Trophoblast cell (in vitro differentiated cells and primary cell): Measurements from ENCODE around the gene EPM2A.

Experiments used
- DNase-seq, 2 donors: peaks; one replicate each; pipeline ENCODE4 v3.0.0-alpha.2; 2016
- H2AFZ ChIP-seq: 2 replicates; pipeline ENCODE4 v1.6.1; 2013; ENCODE audit warnings: low read length, moderate library complexity, mild to moderate bottlenecking; ENCODE audit not compliant: insufficient read depth, poor library complexity
- H2AK5ac ChIP-seq: 2 replicates; pipeline ENCODE4 v1.6.1; 2013; ENCODE audit warnings: mild to moderate bottlenecking, low read length
- H2BK120ac ChIP-seq: 2 replicates; pipeline ENCODE4 v1.6.1; 2013; ENCODE audit warnings: low read length, mild to moderate bottlenecking, moderate library complexity; ENCODE audit not compliant: insufficient read depth, poor library complexity
- H2BK12ac ChIP-seq: 2 replicates; pipeline ENCODE4 v1.6.1; 2013; ENCODE audit warnings: mild to moderate bottlenecking, low read length, moderate library complexity
- H2BK5ac ChIP-seq: 2 replicates; pipeline ENCODE4 v1.6.1; 2013; ENCODE audit warnings: low read length, low read depth, moderate library complexity, mild to moderate bottlenecking; ENCODE audit not compliant: poor library complexity
- H3K14ac ChIP-seq: 2 replicates; pipeline ENCODE4 v1.6.1; 2013; ENCODE audit warnings: mild to moderate bottlenecking, low read length
- H3K18ac ChIP-seq: 2 replicates; pipeline ENCODE4 v1.6.1; 2013; ENCODE audit warnings: mild to moderate bottlenecking, low read length
- H3K23ac ChIP-seq: 2 replicates; pipeline ENCODE4 v1.6.1; 2013; ENCODE audit warnings: low read length
- H3K27ac ChIP-seq: 2 replicates; pipeline ENCODE4 v1.5.1; 2013; ENCODE audit warnings: low read depth, mild to moderate bottlenecking, inconsistent platforms, low read length, moderate library complexity
- H3K27me3 ChIP-seq: 2 replicates; pipeline ENCODE4 v1.6.1; 2013; ENCODE audit warnings: inconsistent platforms, mild to moderate bottlenecking, low read length, moderate library complexity; ENCODE audit not compliant: insufficient read depth
- H3K36me3 ChIP-seq, 2 experiments: 1 replicate in 1 of 2; 2 replicates in 1 of 2; pipeline ENCODE4 v1.6.1; 2013; ENCODE audit warnings: low read length in 2 of 2, mild to moderate bottlenecking in 2 of 2, moderate library complexity in 1 of 2; ENCODE audit not compliant: insufficient read depth in 2 of 2, control insufficient read depth in 1 of 2
- H3K4ac ChIP-seq: 2 replicates; pipeline ENCODE4 v1.6.1; 2013; ENCODE audit warnings: low read depth, mild to moderate bottlenecking, low read length, moderate library complexity
- H3K4me1 ChIP-seq, 2 experiments: 1 replicate in 1 of 2; 2 replicates in 1 of 2; pipeline ENCODE4 v1.6.1; 2013; ENCODE audit warnings: low read length in 2 of 2, mild to moderate bottlenecking in 2 of 2, moderate library complexity in 1 of 2; ENCODE audit not compliant: insufficient read depth in 2 of 2, control insufficient read depth in 1 of 2
- H3K4me2 ChIP-seq: 2 replicates; pipeline ENCODE4 v1.6.1; 2013; ENCODE audit warnings: inconsistent platforms, mild to moderate bottlenecking, low read length, moderate library complexity
- H3K4me3 ChIP-seq: 2 replicates; pipeline ENCODE4 v1.5.1; 2013; ENCODE audit warnings: mild to moderate bottlenecking, low read depth, low read length, inconsistent platforms
- H3K79me1 ChIP-seq: one replicate; pipeline ENCODE4 v1.6.1; 2013; ENCODE audit warnings: low read length
- H3K79me2 ChIP-seq: 2 replicates; pipeline ENCODE4 v1.6.1; 2013; ENCODE audit warnings: low read length, mild to moderate bottlenecking; ENCODE audit not compliant: control insufficient read depth, insufficient read depth, poor library complexity
- H3K9ac ChIP-seq: 2 replicates; pipeline ENCODE4 v1.6.1; 2013; ENCODE audit warnings: mild to moderate bottlenecking, low read length
- H3K9me3 ChIP-seq: 2 replicates; pipeline ENCODE4 v1.6.1; 2013; ENCODE audit warnings: low read depth, mild to moderate bottlenecking, control low read depth, inconsistent platforms, low read length; ENCODE audit not compliant: insufficient read depth
- H4K12ac ChIP-seq: 2 replicates; pipeline ENCODE4 v1.6.1; 2013; ENCODE audit warnings: low read depth, mild to moderate bottlenecking, low read length, moderate library complexity
- H4K8ac ChIP-seq: 2 replicates; pipeline ENCODE4 v1.6.1; 2013; ENCODE audit warnings: low read depth, mild to moderate bottlenecking, low read length, moderate library complexity
- H4K91ac ChIP-seq: one replicate; pipeline ENCODE4 v1.6.1; 2013; ENCODE audit warnings: low read depth, mild to moderate bottlenecking, low read length, moderate library complexity
- WGBS: extraction: QIAGEN DNeasy Blood & Tissue Kit; methylation state at CpG from one replicate; pipeline ENCODE4 v1.1.7; 2013; ENCODE audit warnings: missing lambda C conversion rate; ENCODE audit not compliant: insufficient read length, insufficient coverage; ENCODE audit errors: extremely low coverage; 5-methylcytosine and 5-hydroxymethylcytosine counted together

The EPM2A gene

DNA sequence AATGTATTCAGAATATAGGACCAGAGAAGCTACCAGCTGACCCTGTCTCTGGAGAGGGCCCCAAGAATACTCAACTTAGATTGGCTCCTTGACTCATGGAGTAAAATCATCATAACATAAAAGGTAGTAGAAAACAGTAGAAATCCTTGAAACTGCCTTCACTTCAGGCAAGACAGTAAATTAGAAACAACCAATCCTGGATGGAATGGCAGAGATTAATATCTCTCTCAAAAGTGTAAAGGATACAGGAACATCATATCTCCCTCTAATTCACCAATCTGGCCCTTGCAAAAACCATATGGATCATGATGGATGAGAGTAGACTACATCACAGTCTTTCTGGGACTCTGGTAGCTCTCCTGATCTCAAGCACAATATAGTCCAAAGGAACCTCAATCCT is 20.4 kb upstream of the EPM2A start:
- no peak overlapping the region for H3K14ac ChIP-seq
- no peaks in the 10 kb centered on the region for H3K79me1 ChIP-seq

GRCh38 chr6:145752638-145753037 is 17.3 kb upstream of the EPM2A start:
- no peak for DNase-seq
- no peaks in the 10 kb centered on the region for H3K36me3 ChIP-seq
- no peak overlapping the region for H3K23ac ChIP-seq
- H3K79me1 ChIP-seq: no peaks in the 10 kb centered on the region
- H3K4me2 ChIP-seq: no peak overlapping the region
- H3K9me3 ChIP-seq: no peaks in the 10 kb centered on the region
- H2BK120ac ChIP-seq: no peak overlapping the region
- no peak overlapping the region for H4K8ac ChIP-seq
- no peaks in the 10 kb centered on the region for H3K79me2 ChIP-seq
- no peaks in the 10 kb centered on the region for H3K4me1 ChIP-seq
- H2AK5ac ChIP-seq: no peak overlapping the region
- H3K9ac ChIP-seq: no peak overlapping the region
- H3K27me3 ChIP-seq: no peaks in the 10 kb centered on the region
- H2BK12ac ChIP-seq: no peak overlapping the region
- no peak overlapping the region for H4K12ac ChIP-seq
- H3K27ac ChIP-seq: no peak overlapping the region
- no CpG with 5 or more reads among the region's 2 CpGs for WGBS
- no peak overlapping the region for H3K4me3 ChIP-seq
- H3K4ac ChIP-seq: no peak overlapping the region
- no peak overlapping the region for H2AFZ ChIP-seq
- no peak overlapping the region for H3K14ac ChIP-seq
- no peak overlapping the region for H4K91ac ChIP-seq
- H3K18ac ChIP-seq: no peak overlapping the region
- H2BK5ac ChIP-seq: no peak overlapping the region

More for the DNA sequence above, 20.4 kb upstream of the EPM2A start:
- Histone ChIP-seq H2BK120ac (no peak overlapping the region), H2BK12ac (no peak overlapping the region), H2AK5ac (no peak overlapping the region), H3K4ac (no peak overlapping the region), H3K9ac (no peak overlapping the region), H3K79me2 (no peaks in the 10 kb centered on the region), H3K23ac (no peak overlapping the region), H4K8ac (no peak overlapping the region), H4K91ac (no peak overlapping the region), H3K4me1 (no peaks in the 10 kb centered on the region), H2AFZ (no peak overlapping the region), H3K4me2 (no peak overlapping the region), H4K12ac (no peak overlapping the region), H2BK5ac (no peak overlapping the region), H3K36me3 (no peaks in the 10 kb centered on the region), H3K9me3 (no peaks in the 10 kb centered on the region), H3K27me3 (no peaks in the 10 kb centered on the region), H3K18ac (no peak overlapping the region), H3K4me3 (no peak overlapping the region), H3K27ac (no peak overlapping the region)
- no peak for DNase-seq

DNA sequence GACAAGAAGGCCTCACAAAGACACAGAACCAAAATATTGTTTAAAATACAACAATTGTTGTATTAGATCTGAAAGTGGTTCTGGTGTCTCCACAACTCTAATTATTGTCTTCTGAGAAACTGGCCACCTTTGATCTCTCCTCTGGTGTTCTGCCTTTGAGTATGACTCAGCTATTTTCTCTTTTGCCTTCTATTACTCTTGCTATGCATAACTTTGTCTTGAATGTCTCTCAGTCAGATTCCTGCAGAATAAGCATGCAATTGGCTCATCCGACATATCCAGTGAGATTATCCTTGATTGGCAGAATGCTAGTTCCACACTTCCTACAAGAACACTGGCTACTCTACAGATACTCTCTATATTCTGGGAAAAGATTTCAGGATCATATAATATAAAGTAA is 14.3 kb upstream of the EPM2A start:
- H3K36me3 ChIP-seq: no peaks in the 10 kb centered on the region
- H2BK120ac ChIP-seq: no peak overlapping the region
- H4K12ac ChIP-seq: no peak overlapping the region
- H3K4me3 ChIP-seq: no peak overlapping the region
- no peak overlapping the region for H2BK5ac ChIP-seq
- no peak overlapping the region for H2AK5ac ChIP-seq
- H3K4me1 ChIP-seq: no peaks in the 10 kb centered on the region
- H2BK12ac ChIP-seq: no peak overlapping the region
- no peak overlapping the region for H3K4ac ChIP-seq
- no peak overlapping the region for H2AFZ ChIP-seq
- no peak overlapping the region for H4K91ac ChIP-seq
- H3K9me3 ChIP-seq: no peaks in the 10 kb centered on the region
- no peaks in the 10 kb centered on the region for H3K27me3 ChIP-seq
- no CpG with 5 or more reads among the region's 1 CpG for WGBS
- H4K8ac ChIP-seq: no peak overlapping the region
- H3K14ac ChIP-seq: no peak overlapping the region
- H3K18ac ChIP-seq: no peak overlapping the region
- H3K4me2 ChIP-seq: no peak overlapping the region
- no peaks in the 10 kb centered on the region for H3K79me2 ChIP-seq
- H3K27ac ChIP-seq: no peak overlapping the region
- no peak overlapping the region for H3K23ac ChIP-seq
- no peak overlapping the region for H3K9ac ChIP-seq
- DNase-seq: peak; percentile 4 to 62
- no peaks in the 10 kb centered on the region for H3K79me1 ChIP-seq

DNA sequence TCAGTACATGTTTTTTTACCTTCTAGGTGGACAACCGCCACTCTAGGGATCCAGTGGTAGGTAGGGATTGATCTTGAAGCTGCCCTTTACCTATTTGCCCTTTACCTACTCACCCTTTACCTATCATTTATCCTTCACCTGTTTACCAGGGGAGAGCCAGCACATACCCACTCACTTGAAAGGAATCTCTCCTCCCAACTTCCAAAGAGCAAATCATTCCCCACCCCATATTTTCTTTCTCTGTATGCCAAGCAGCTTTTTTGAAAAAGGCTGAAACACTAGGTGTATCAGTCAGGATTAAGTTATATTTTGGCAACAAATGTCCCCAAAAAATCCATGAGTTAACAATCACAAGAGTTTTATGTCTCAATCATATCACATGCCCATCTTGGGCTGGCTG is 10.5 kb upstream of the EPM2A start:
- Histone ChIP-seq H3K4me3 (no peak overlapping the region), H3K27me3 (no peaks in the 10 kb centered on the region), H2BK120ac (no peak overlapping the region), H2AK5ac (no peak overlapping the region), H3K36me3 (no peaks in the 10 kb centered on the region), H3K79me1 (no peaks in the 10 kb centered on the region), H3K14ac (no peak overlapping the region), H2AFZ (no peak overlapping the region), H4K91ac (no peak overlapping the region), H3K4me1 (no peaks in the 10 kb centered on the region), H3K4me2 (no peak overlapping the region), H3K9ac (no peak overlapping the region), H4K12ac (no peak overlapping the region), H2BK5ac (no peak overlapping the region), H3K27ac (no peak overlapping the region), H4K8ac (no peak overlapping the region), H2BK12ac (no peak overlapping the region), H3K4ac (no peak overlapping the region), H3K79me2 (no peaks in the 10 kb centered on the region), H3K9me3 (no peaks in the 10 kb centered on the region), H3K18ac (no peak overlapping the region), H3K23ac (no peak overlapping the region)
- no CpG with 5 or more reads among the region's 1 CpG for WGBS
- no peak for DNase-seq
